Stimulated activated CD8-positive, alpha-beta memory T cell treated with anti-CD3 and anti-CD28 coated beads, Interleukin-7, amount 100 ng/mL, for 48 hours (primary cell): Measurements from ENCODE around the gene CIRBP.

ENCODE experiments used
- DNase-seq, 2 donors: peaks; one replicate each; pipeline ENCODE4 v3.0.0-alpha.2; 2020; ENCODE audit warnings: low read depth in 1 of 2; ENCODE audit errors: extremely low read depth in 1 of 2

Gene CIRBP

GRCh38 chr19:1254530-1255185, 14.5 kb upstream of the CIRBP start:
- no peak for DNase-seq

- DNase-seq = no peak
These were observed 13.7 kb upstream of the CIRBP start for GRCh38 chr19:1255186-1256161.

DNA sequence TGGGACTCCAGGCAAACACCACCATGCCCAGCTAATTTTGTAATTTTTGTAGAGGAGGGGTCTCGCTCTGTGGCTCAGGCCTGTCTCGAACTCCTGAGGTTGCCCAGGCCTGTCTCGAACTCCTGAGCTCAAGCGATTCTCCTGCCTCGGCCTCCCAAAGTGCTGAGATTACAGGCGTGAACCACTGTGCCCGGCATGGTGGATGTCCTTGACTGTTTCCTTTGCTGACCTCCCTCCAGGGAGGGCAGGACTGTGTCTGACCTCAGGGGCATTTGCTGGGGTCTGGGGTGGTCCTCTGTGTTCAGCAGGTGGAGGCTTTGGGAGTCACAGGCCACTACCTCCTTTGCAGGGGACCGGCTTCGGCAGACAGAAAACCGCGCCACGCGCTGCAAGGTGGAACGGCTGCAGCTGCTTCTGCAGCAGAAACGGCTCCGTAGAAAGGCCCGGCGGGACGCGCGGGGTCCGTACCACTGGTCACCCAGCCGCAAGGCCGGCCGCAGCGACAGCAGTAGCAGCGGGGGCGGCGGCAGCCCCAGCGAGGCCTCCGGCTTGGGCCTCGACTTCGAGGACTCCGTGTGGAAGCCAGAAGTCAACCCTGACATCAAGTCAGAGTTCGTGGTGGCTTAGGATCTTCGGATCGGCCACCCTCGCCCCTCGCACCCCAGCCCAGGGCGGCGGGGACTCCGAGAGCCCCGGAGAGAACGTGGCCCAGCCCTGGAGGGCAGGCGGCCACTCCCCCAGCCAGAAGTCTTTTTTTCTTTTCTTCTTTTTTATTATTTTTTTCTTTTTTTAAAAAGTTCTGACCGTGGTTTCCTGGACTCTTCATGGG, 12.3 kb upstream of the CIRBP start:
- no peak for DNase-seq

- DNase-seq = no peak
These were observed 11.5 kb upstream of the CIRBP start for GRCh38 chr19:1257475-1258162.

DNA sequence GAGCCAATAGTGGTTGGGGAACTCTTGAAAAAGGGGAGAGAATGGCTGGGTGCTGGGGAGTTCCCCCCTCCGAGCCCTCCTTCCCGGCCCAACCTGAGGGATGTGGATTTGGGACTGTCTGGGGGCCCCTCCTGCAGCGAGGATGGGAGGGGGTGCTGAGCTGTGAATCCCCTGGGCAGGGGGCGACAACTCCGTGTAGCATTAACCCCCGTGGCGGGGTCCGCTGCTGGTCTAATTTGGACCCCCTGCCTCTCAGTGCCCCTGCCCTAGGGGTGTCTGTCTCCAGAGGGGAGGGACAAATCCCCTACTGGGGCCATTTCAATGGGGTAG, 11.0 kb upstream of the CIRBP start:
- no peak for DNase-seq

GRCh38 chr19:1258707-1259205, 10.4 kb upstream of the CIRBP start:
- no peak for DNase-seq

DNA sequence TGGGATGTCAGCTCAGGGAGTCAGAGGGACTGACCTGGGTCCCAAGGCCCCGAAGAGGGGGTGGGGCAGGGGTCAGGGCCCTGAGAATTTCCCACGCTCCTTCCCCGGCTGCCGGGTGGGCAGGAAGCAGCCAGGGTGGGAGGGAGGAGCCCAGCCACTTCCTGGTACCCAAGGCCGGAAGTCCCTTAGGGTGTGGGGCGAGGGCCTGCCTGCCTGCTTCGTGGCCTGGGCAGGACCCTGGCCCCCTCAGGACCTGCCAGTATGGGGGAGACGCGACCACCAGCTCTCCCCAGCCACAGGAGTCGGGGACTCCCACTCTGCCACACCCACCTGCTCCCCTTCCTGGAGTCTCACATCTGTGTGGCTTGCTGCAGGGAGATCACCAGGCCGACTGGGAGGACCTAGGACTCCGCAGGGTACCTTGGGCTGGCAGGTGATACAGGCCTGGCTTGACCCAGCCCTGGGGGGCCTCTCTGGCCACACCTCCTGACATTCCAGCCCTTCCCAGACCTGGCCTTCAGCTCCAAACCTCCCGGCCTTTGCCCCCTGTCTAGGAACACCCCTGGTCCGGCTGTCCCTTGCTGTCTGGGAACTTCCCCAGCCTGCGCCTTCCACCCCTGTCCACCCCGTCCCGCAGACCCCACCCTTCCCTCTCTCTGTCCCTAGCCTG, 9.8 kb upstream of the CIRBP start:
- peak; percentile 66 to 71 for DNase-seq

DNA sequence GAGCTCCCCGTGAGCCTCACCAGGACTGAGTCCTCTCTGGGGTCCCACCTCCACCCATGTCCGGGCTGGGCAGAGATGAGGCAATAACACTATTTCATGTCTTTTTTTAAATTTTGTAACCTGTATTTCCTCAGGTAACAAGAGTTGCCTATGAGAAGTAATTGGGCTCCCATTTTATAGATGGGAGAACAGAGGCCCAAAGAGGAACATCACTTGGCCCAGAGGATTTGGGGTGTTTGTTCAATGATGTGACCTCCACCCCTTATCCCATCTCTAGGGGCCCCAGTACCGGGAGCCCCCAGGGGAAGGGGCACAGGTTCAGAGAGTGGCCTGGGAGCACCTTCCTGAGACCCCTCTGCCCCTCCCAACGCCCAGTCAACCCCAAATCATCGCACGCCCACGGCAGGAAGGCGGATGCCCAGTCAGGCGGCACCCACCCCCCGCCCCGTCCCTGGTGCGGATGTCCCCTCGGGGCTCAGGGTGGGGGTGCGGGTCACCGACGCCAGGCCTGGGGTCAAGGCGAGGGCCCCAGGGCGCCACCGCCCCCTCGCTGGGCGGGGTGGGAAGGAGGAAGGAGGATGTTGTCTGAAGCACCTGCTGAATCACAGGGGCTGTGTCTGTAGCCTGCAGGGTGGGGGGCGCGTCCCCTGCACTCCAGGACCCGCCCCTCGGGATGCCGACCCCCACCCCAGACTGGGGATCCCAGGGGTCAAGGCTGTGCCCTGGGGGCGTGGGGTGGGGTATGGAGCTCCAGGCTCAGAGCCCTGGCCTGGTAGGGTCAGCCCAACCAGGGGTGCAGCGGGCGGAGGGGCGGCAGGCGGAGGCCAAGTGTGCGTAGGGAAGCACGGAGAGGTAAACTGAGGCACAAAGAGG, 9.0 kb upstream of the CIRBP start:
- DNase-seq = no peak

DNA sequence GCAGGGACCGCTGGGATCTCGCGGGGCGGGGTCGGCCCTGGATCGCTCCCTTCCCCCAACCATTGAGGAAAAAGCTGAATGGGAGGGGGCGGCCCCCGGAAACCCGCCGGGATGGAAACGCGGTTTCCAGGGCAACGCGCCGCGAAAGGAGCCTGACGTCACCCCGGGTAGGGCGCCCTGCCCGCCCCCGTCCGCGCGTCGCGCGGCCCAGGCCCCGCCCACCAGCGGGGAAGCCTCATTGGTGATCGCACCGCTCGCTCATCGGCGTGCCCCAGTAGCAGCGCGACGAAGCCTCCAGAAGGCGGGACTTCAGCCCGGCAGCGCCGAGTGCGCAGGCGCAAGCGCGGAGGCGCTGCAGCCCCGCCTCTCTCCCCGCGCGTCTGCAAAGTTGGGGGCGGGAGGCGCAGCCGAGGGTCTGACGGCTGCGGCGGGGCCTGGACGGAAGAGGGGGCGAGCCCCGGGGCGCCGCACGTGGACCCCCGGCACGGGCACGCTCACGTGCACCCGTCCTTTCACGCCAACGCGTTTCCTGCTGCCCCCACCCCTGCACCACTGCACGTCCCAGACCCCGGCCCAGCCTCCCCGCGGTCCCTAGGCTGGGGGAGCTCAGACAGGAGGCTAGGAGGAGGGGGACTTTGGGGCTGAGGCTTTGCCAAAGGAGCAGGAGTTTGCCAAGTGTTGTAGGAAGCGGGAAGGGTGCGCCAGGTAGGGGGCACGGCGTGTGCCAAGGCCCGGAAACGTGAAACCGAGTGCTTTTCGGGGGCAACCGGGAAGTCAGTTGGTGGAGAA, 8.2 kb upstream of the CIRBP start:
- peak; percentile 92 to 96 for DNase-seq

GRCh38 chr19:1261538-1261797, 7.7 kb upstream of the CIRBP start:
- DNase-seq = no peak

GRCh38 chr19:1261798-1262622, 7.1 kb upstream of the CIRBP start:
- no peak for DNase-seq

DNA sequence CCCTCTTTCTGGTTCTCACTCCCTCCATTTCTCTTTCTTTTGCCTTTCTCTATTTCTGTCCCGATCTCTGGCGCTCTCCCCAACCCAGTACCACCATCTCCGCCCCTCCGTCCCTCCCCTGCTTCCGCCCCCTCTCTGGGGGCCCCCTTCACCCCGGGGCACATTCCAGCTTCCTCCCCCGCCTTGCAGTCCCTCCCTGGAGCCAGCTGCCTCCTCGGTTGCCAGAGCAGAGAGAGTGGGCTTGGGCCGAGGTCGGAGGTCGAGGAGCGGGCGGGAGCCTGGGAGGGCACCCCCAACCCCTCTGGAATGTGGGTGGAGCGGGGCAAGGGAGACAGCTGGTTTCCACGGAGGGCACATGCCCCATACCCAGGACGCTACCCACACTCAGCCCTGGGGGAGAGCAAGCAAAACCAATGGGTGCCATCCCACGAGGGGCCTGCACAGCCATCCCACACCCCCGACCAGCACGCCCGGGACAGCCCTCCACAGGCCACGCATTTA, 6.5 kb upstream of the CIRBP start:
- DNase-seq = no peak

DNA sequence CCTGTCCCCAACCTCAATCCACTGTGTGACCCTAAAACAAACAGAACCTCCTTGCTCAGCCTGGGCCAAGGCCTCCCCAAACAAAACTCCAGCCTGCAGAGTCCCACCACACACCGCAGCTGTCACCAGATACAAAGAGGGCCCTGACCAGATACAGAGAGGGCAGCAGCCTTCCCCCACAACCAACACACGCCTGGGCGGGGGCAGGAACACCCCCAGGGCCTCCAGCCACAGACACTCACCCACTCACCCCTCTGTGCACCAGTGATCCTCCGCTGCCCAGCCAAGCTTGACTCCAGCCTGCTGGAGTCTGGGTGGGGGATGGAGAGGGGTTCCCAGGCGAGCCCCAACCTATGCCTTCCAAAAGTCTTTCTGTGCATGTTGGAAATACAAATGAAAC, 5.9 kb upstream of the CIRBP start:
- no peak for DNase-seq

GRCh38 chr19:1264801-1265614, 4.1 kb upstream of the CIRBP start:
- no peak for DNase-seq

DNA sequence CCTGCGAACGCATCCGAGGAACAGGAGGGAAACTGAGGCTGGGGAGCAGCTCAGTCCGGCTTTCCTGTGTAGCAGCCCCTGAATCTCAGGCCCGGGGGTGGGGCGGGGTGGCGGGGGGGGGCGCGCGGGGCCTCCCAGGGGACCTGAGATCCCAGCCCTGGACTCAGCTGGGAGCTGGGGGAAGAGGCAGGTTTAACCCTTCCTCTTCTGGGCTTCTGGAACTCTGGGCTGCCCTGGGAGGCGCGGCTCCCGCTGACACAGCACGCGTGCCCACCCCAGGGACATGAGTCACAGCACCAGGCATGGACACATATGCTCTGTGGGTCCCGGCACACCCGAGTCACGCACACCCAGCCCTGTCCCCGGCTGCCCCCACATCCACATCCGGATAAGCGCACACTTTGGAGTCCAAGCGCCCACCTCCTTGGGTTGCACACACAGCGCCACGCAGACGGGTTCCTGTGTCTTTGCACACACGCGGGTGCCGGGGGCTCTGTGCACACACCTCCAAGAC, 3.5 kb upstream of the CIRBP start:
- no peak for DNase-seq

DNA sequence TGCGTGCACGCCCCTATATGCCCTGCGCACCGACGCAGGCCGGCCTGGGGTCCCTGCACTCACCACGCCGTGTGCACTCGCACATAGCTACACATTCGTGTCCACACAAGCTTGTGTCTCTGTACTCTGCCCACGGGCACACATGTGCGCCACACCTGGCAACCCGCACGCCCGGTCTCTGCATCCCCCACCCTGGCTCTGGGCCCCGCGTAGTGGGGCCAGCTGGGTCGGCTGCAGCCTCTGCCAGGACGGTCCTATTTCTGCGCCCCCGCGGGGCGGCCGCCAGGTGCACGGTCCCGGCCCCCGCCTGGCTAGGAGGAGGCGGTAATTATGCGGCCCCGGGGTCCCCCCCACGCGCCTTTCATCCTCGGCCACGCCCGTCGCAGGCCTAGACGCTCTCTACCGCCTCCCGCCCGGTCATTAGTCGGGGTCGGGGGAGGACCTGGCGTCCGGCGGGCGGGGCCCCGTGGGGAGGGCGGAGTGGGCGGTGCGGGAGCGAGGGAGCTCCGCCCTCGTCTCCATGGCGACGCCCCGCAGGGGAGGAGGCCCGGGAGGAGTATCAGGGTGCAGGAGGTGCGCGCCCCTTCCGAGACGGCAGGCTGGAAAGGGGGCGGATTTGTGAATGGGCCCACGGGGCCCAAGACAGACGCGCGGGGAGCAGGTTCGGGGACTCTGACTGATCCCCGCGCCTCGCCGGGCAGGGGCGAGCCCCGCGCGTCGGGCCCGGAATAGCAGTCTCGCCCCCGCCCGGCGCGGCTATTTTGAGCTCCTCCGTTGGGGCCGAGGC, 2.8 kb upstream of the CIRBP start:
- peak; percentile 77 to 86 for DNase-seq
